WTC11 (cell line): Measurements from ENCODE around the gene INSYN1. TPM values are rescaled to one million over a fixed set of nuclear protein-coding genes. Genes with fewer than 3 reads are reported as not detected.

Experiments
- ATAC-seq: fragments of 200-7000 bp; cut with Tn5 transposase; 2 replicates; pipeline ENCODE4 v1.10.0; 2021; ENCODE audit warnings: mild to moderate bottlenecking, moderate library complexity
- CTCF ChIA-PET: fragments of 300-600 bp; sonication (Branson Sonifier 250); formaldehyde crosslinking; loops from one replicate; lab custom pipeline; 2021; ENCODE audit warnings: antibody characterized with exemption; lab: Charles Lee
- POLR2A ChIA-PET: fragments of 350-600 bp; sonication (Branson Sonifier 250); formaldehyde crosslinking; loops from one replicate; lab custom pipeline; 2021; ENCODE audit warnings: antibody characterized with exemption; lab: Charles Lee
- DNase-seq: peaks from one replicate; pipeline ENCODE4 v3.0.0; 2021; ENCODE audit warnings: low spot score
- H3K27ac Mint-ChIP-seq: 2 replicates; pipeline ENCODE4 v1.8.0; 2021; ENCODE audit warnings: mixed read lengths
- H3K27me3 Mint-ChIP-seq: 2 replicates; pipeline ENCODE4 v1.8.0; 2021; ENCODE audit warnings: low read depth, mild to moderate bottlenecking, moderate library complexity, mixed read lengths
- H3K36me3 Mint-ChIP-seq: 2 replicates; pipeline ENCODE4 v1.8.0; 2021; ENCODE audit warnings: mixed read lengths
- H3K4me1 Mint-ChIP-seq: 2 replicates; pipeline ENCODE4 v1.8.0; 2022; ENCODE audit warnings: mixed read lengths
- H3K4me3 Mint-ChIP-seq: 2 replicates; pipeline ENCODE4 v1.8.0; 2021; ENCODE audit warnings: mild to moderate bottlenecking, moderate library complexity, mixed read lengths
- H3K9me3 Mint-ChIP-seq: 2 replicates; pipeline ENCODE4 v1.8.0; 2021; ENCODE audit warnings: mixed read lengths
- ETV6 ChIP-seq: sonication (generic); formaldehyde crosslinking; IDR thresholded peaks from 2 replicates; pipeline ENCODE4 v1.8.1; 2022; ENCODE audit warnings: mild to moderate bottlenecking, missing genetic modification reagents
- FOXK1 ChIP-seq: sonication (generic); formaldehyde crosslinking; IDR thresholded peaks from 2 replicates; pipeline ENCODE4 v1.8.0; 2022; ENCODE audit warnings: mild to moderate bottlenecking, moderate library complexity, missing genetic modification reagents
- FOXP1 ChIP-seq: sonication (generic); formaldehyde crosslinking; IDR thresholded peaks from 2 replicates; pipeline ENCODE4 v1.8.0; 2022; ENCODE audit warnings: missing genetic modification reagents, mild to moderate bottlenecking, moderate library complexity, borderline replicate concordance
- GRHL2 ChIP-seq: fragments of 250-450 bp; sonication (Bioruptor Pico); IDR thresholded peaks from 2 replicates; pipeline ENCODE4 v1.8.0; 2022; ENCODE audit warnings: mild to moderate bottlenecking, moderate library complexity; ENCODE audit not compliant: insufficient replicate concordance, severe bottlenecking
- JAZF1 ChIP-seq: fragments of 250-450 bp; sonication (Bioruptor Pico); IDR thresholded peaks from 2 replicates; pipeline ENCODE4 v1.9.0; 2021; ENCODE audit warnings: moderate library complexity, mild to moderate bottlenecking, inconsistent platforms
- NFYB ChIP-seq: sonication (generic); formaldehyde crosslinking; conservative IDR thresholded peaks from 2 replicates; pipeline ENCODE4 v1.8.0; 2022; ENCODE audit warnings: low read depth, missing genetic modification reagents
- OVOL2 ChIP-seq: fragments of 250-450 bp; sonication (Bioruptor Pico); IDR thresholded peaks from 2 replicates; pipeline ENCODE4 v1.9.0; 2021; ENCODE audit warnings: mild to moderate bottlenecking, borderline replicate concordance
- RELA ChIP-seq: sonication (generic); formaldehyde crosslinking; IDR thresholded peaks from 2 replicates; pipeline ENCODE4 v1.8.1; 2022; ENCODE audit warnings: missing genetic modification reagents, mild to moderate bottlenecking, borderline replicate concordance
- SP1 ChIP-seq: sonication (generic); formaldehyde crosslinking; conservative IDR thresholded peaks from 2 replicates; pipeline ENCODE4 v1.8.1; 2022; ENCODE audit warnings: missing genetic modification reagents
- TCF7 ChIP-seq: sonication (generic); formaldehyde crosslinking; IDR thresholded peaks from 2 replicates; pipeline ENCODE4 v1.8.0; 2022; ENCODE audit warnings: mild to moderate bottlenecking, low read depth, missing genetic modification reagents, moderate library complexity
- TEAD4 ChIP-seq: sonication (generic); formaldehyde crosslinking; IDR thresholded peaks from 2 replicates; pipeline ENCODE4 v1.8.0; 2022; ENCODE audit warnings: mild to moderate bottlenecking, missing genetic modification reagents
- ZNF317 ChIP-seq: sonication (generic); formaldehyde crosslinking; IDR thresholded peaks from 2 replicates; pipeline ENCODE4 v1.8.1; 2023; ENCODE audit warnings: low read depth, mild to moderate bottlenecking, moderate library complexity, missing genetic modification reagents, borderline replicate concordance
- ZNF671 ChIP-seq: fragments of 250-450 bp; sonication (Bioruptor Pico); IDR thresholded peaks from 2 replicates; pipeline ENCODE4 v1.8.0; 2021; ENCODE audit warnings: mild to moderate bottlenecking
- total RNA-seq: library from RNA; stranded (reverse); gene quantifications from 3 replicates; pipeline ENCODE4 v1.2.3, GENCODE V29; 2021
- TF ChIP-seq, protein P1 (sequence below): sonication (generic); formaldehyde crosslinking; IDR thresholded peaks from 2 replicates; pipeline ENCODE4 v1.8.0; 2022; ENCODE audit warnings: mild to moderate bottlenecking, missing genetic modification reagents
- TF ChIP-seq, protein P2 (sequence below): fragments of 250-450 bp; sonication (Bioruptor Pico); IDR thresholded peaks from 2 replicates; pipeline ENCODE4 v2.1.2; 2022; ENCODE audit warnings: mild to moderate bottlenecking, moderate library complexity
- TF ChIP-seq, protein P3 (sequence below): sonication (generic); formaldehyde crosslinking; IDR thresholded peaks from 2 replicates; pipeline ENCODE4 v1.8.1; 2023; ENCODE audit warnings: mild to moderate bottlenecking, missing genetic modification reagents, moderate library complexity
- TF ChIP-seq, protein P4 (sequence below): sonication (generic); formaldehyde crosslinking; IDR thresholded peaks from 2 replicates; pipeline ENCODE4 v1.8.1; 2023; ENCODE audit warnings: mild to moderate bottlenecking, missing genetic modification reagents, moderate library complexity
- TF ChIP-seq, protein P5 (sequence below): fragments of 250-450 bp; sonication (Bioruptor Pico); IDR thresholded peaks from 2 replicates; pipeline ENCODE4 v1.9.0; 2021; ENCODE audit warnings: moderate library complexity, mild to moderate bottlenecking, inconsistent platforms, borderline replicate concordance
- TF ChIP-seq, protein P6 (sequence below): fragments of 250-450 bp; sonication (Bioruptor Pico); IDR thresholded peaks from 2 replicates; pipeline ENCODE4 v1.9.0; 2021; ENCODE audit warnings: mild to moderate bottlenecking
- TF ChIP-seq, protein P7 (sequence below): sonication (generic); formaldehyde crosslinking; IDR thresholded peaks from 2 replicates; pipeline ENCODE4 v1.8.1; 2022; ENCODE audit warnings: low read depth, missing genetic modification reagents, borderline replicate concordance

INSYN1 gene
- total RNA-seq, 1 experiment from 2014 or later, result 11.9 TPM

DNA sequence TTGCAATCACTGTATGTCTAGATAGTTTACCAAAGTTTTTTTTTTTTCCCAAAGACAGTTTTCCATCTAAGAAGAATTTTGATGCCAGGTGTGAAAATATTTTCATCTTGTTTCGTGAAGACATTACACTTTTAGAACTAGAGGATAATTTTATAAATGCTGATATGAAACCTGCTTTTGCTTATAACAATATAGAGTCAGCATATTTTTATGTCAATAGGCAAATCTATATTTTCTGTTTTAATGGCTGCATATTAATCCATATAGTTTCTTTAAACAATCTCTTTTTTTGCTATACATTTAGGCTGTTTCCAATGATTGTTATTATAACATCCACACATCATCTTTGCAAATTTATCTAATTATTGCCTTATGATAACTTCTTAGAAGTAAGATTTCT, 12.6 kb upstream of the INSYN1 start:
- H3K27ac Mint-ChIP-seq, result no peak overlapping the region
- TF ChIP-seq NFYB (no peak), SP1 (CRISPR knock-in tag) (no peak), ZNF317 (no peak), FOXK1 (CRISPR knock-in tag) (no peak), ZNF671 (CRISPR knock-in tag) (no peak), JAZF1 (CRISPR knock-in tag) (no peak), TCF7 (CRISPR knock-in tag) (no peak), TEAD4 (CRISPR knock-in tag) (no peak), OVOL2 (no peak), ETV6 (no peak), RELA (no peak), FOXP1 (CRISPR knock-in tag) (no peak), GRHL2 (CRISPR knock-in tag) (no peak)
- TF ChIP-seq, protein P1, sequence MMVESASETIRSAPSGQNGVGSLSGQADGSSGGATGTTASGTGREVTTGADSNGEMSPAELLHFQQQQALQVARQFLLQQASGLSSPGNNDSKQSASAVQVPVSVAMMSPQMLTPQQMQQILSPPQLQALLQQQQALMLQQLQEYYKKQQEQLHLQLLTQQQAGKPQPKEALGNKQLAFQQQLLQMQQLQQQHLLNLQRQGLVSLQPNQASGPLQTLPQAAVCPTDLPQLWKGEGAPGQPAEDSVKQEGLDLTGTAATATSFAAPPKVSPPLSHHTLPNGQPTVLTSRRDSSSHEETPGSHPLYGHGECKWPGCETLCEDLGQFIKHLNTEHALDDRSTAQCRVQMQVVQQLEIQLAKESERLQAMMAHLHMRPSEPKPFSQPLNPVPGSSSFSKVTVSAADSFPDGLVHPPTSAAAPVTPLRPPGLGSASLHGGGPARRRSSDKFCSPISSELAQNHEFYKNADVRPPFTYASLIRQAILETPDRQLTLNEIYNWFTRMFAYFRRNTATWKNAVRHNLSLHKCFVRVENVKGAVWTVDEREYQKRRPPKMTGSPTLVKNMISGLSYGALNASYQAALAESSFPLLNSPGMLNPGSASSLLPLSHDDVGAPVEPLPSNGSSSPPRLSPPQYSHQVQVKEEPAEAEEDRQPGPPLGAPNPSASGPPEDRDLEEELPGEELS (CRISPR knock-in tag), result no peak
- TF ChIP-seq, protein P2, sequence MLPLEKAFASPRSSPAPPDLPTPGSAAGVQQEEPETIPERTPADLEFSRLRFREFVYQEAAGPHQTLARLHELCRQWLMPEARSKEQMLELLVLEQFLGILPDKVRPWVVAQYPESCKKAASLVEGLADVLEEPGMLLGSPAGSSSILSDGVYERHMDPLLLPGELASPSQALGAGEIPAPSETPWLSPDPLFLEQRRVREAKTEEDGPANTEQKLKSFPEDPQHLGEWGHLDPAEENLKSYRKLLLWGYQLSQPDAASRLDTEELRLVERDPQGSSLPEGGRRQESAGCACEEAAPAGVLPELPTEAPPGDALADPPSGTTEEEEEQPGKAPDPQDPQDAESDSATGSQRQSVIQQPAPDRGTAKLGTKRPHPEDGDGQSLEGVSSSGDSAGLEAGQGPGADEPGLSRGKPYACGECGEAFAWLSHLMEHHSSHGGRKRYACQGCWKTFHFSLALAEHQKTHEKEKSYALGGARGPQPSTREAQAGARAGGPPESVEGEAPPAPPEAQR (CRISPR knock-in tag), result no peak
- TF ChIP-seq, protein P3, sequence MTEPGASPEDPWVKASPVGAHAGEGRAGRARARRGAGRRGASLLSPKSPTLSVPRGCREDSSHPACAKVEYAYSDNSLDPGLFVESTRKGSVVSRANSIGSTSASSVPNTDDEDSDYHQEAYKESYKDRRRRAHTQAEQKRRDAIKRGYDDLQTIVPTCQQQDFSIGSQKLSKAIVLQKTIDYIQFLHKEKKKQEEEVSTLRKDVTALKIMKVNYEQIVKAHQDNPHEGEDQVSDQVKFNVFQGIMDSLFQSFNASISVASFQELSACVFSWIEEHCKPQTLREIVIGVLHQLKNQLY (CRISPR knock-in tag), result no peak
- TF ChIP-seq, protein P4, sequence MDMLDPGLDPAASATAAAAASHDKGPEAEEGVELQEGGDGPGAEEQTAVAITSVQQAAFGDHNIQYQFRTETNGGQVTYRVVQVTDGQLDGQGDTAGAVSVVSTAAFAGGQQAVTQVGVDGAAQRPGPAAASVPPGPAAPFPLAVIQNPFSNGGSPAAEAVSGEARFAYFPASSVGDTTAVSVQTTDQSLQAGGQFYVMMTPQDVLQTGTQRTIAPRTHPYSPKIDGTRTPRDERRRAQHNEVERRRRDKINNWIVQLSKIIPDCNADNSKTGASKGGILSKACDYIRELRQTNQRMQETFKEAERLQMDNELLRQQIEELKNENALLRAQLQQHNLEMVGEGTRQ (CRISPR knock-in tag), result no peak
- TF ChIP-seq, protein P5, sequence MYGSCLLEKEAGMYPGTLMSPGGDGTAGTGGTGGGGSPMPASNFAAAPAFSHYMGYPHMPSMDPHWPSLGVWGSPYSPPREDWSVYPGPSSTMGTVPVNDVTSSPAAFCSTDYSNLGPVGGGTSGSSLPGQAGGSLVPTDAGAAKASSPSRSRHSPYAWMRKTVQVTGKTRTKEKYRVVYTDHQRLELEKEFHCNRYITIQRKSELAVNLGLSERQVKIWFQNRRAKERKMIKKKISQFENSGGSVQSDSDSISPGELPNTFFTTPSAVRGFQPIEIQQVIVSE, result no peak
- TF ChIP-seq, protein P6, sequence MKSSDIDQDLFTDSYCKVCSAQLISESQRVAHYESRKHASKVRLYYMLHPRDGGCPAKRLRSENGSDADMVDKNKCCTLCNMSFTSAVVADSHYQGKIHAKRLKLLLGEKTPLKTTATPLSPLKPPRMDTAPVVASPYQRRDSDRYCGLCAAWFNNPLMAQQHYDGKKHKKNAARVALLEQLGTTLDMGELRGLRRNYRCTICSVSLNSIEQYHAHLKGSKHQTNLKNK (CRISPR knock-in tag), result no peak
- TF ChIP-seq, protein P7, sequence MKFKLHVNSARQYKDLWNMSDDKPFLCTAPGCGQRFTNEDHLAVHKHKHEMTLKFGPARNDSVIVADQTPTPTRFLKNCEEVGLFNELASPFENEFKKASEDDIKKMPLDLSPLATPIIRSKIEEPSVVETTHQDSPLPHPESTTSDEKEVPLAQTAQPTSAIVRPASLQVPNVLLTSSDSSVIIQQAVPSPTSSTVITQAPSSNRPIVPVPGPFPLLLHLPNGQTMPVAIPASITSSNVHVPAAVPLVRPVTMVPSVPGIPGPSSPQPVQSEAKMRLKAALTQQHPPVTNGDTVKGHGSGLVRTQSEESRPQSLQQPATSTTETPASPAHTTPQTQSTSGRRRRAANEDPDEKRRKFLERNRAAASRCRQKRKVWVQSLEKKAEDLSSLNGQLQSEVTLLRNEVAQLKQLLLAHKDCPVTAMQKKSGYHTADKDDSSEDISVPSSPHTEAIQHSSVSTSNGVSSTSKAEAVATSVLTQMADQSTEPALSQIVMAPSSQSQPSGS (CRISPR knock-in tag), result no peak
- TF ChIP-seq, all 79 proteins: peak for 0
- H3K36me3 Mint-ChIP-seq, result no peaks in the 10 kb centered on the region
- ATAC-seq (no peak), DNase-seq (no peak)
- CTCF ChIA-PET, result no interaction called here
- H3K9me3 Mint-ChIP-seq, result peaks cover 6% of the 10 kb centered on the region
- H3K27me3 Mint-ChIP-seq, result no peaks in the 10 kb centered on the region; the same call in 1 of the 2 replicates
- POLR2A ChIA-PET, result no interaction called here
- no peak overlapping the region for H3K4me3 Mint-ChIP-seq
- peaks cover 19% of the 10 kb centered on the region for H3K4me1 Mint-ChIP-seq
